Testis (tissue), 3 donors: ENCODE measurements around the gene ZNF205. TPM values are rescaled to one million over a fixed set of nuclear protein-coding genes. Genes with fewer than 3 reads are reported as not detected.

ENCODE experiments used
- DNase-seq: peaks from one replicate; pipeline ENCODE4 v3.0.0-alpha.2; 2019
- H3K27ac ChIP-seq, 2 donors: fragments of 200-600 bp; sonication (generic); one replicate each; pipeline ENCODE4 v1.5.1; 2019
- H3K27me3 ChIP-seq: fragments of 200-600 bp; sonication (generic); one replicate; pipeline ENCODE4 v1.5.1; 2019
- H3K36me3 ChIP-seq: fragments of 200-600 bp; sonication (generic); one replicate; pipeline ENCODE4 v1.5.1; 2017; ENCODE audit warnings: low read depth; ENCODE audit errors: missing control alignments
- H3K4me1 ChIP-seq: fragments of 200-600 bp; sonication (generic); one replicate; pipeline ENCODE4 v1.5.1; 2019
- H3K4me3 ChIP-seq, 2 donors: fragments of 200-600 bp; sonication (generic); one replicate each; pipeline ENCODE4 v1.5.1; 2017 to 2019
- H3K9me3 ChIP-seq: fragments of 200-600 bp; sonication (generic); one replicate; pipeline ENCODE4 v1.5.1; 2017
- POLR2A ChIP-seq: fragments of 450-650 bp; IDR thresholded peaks from one replicate; pipeline ENCODE4 v1.6.1; 2017; ENCODE audit warnings: antibody characterized with exemption, mild to moderate bottlenecking, moderate library complexity
- WGBS, 2 donors: methylation state at CpG; one replicate each; pipeline ENCODE4 v1.1.5; 2018; 5-methylcytosine and 5-hydroxymethylcytosine counted together
- intact Hi-C: fragments of 100-400 bp; cut with DNase I; formaldehyde crosslinking; loops from one replicate; pipeline ENCODE4 v1.15.1; 2023; ENCODE audit warnings: low total_unique reads
- polyA plus RNA-seq: library from polyadenylated mRNA; stranded (reverse); fragments of 350-450 nt; fragmentation: Illumina TruSeq; extraction: RNeasy Lipid Tissue Mini Kit (QIAGEN cat#74804); gene quantifications from one replicate; pipeline ENCODE4 v1.2.3, GENCODE V29; 2014; ENCODE audit warnings: low read depth, low replicate concordance; ENCODE audit not compliant: insufficient read depth
- total RNA-seq, 2 donors: library from RNA; depleted of rRNA; stranded (reverse); fragments of >200 nt; gene quantifications; one replicate each; pipeline ENCODE4 v1.2.3, GENCODE V29; 2016
- TF ChIP-seq, protein P1 (sequence below), 3 experiments: fragments of 450-650 bp in 2 of 3; fragments of 200-600 bp in 1 of 3; sonication (generic) in 1 of 3; IDR thresholded peaks; one replicate each; pipeline ENCODE4 v1.5.1; 2016 to 2019; ENCODE audit warnings: antibody characterized with exemption in 3 of 3, mild to moderate bottlenecking in 2 of 3, moderate library complexity in 1 of 3

Gene ZNF205
- total and polyA plus RNA-seq, 3 donors from 2014 or later, result 5.5 to 19.4 (median 9.8) TPM

DNA sequence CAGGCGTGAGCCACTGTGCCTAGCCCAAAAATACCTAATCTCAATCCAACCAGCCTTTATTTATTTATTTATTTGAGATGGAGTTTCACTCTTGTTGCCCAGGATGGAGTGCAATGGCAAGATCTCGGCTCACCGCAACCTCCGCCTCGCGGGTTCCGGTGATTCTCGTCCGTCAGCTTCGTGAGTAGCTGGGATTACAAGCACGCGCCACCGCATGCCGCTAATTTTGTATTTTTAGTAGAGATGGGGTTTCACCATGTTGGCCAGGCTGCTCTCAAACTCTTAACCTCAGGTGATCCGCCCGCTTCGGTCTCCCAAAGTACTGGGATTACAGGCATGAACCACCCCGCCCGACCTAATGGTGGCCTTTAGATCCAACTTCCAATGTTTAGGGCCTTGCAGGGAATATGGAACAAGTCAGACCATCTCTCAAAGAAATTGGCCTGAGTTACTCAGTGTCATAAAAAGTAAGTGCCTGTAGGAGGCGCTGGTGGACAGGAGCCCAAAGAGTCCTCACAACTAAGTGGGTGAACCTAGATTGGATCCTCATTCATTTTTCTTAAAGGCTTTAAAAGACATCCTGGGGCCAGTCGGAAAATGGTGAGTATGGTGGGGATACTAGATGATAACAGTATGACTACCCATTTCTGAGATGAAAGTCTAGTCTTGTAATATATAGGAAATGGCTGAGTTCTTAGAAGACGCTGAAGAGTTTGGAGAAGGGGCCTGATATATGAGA, 17.9 kb upstream of the ZNF205 start:
- no peak overlapping the region for H3K27ac ChIP-seq
- H3K4me1 ChIP-seq, result no peaks in the 10 kb centered on the region
- WGBS, 2 donors, result 91 to 93% methylated on average over 22 of the region's 22 CpGs
- intact Hi-C loops, result no loop called here
- no peaks in the 10 kb centered on the region for H3K27me3 ChIP-seq
- DNase-seq, result peak; percentile 50
- no peak overlapping the region for H3K4me3 ChIP-seq
- no peaks in the 10 kb centered on the region for H3K9me3 ChIP-seq
- no peaks in the 10 kb centered on the region for H3K36me3 ChIP-seq
- TF ChIP-seq, protein P1, sequence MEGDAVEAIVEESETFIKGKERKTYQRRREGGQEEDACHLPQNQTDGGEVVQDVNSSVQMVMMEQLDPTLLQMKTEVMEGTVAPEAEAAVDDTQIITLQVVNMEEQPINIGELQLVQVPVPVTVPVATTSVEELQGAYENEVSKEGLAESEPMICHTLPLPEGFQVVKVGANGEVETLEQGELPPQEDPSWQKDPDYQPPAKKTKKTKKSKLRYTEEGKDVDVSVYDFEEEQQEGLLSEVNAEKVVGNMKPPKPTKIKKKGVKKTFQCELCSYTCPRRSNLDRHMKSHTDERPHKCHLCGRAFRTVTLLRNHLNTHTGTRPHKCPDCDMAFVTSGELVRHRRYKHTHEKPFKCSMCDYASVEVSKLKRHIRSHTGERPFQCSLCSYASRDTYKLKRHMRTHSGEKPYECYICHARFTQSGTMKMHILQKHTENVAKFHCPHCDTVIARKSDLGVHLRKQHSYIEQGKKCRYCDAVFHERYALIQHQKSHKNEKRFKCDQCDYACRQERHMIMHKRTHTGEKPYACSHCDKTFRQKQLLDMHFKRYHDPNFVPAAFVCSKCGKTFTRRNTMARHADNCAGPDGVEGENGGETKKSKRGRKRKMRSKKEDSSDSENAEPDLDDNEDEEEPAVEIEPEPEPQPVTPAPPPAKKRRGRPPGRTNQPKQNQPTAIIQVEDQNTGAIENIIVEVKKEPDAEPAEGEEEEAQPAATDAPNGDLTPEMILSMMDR (IDR thresholded peaks at IDR 0.05), result peak in 2 of 3 experiments; percentile 39 to 49
- TF ChIP-seq POLR2A, result no peak

DNA sequence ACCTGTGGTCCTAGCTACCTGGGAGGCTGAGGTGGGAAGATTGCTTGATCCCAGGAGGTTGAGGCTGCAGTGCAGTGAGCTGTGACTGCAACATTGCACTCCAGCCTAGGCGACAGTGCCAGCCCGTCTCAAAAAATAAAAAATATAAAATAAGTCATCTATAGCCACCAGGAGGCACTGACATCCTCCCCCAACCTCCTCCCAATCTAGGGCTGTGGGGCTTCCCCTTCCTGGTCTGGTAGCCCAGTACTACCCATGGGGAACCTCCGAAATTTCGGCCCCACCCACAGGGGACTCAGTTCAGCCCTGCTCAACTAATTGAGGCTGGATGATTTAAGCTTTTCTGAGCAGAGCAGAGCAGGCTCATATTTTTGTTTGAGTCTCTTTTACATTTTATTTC, 16.5 kb upstream of the ZNF205 start:
- no peaks in the 10 kb centered on the region for H3K36me3 ChIP-seq
- H3K27me3 ChIP-seq, result no peaks in the 10 kb centered on the region
- no peak for DNase-seq
- TF ChIP-seq, protein P1 (IDR thresholded peaks at IDR 0.05), result no peak
- no peak for TF ChIP-seq POLR2A
- H3K9me3 ChIP-seq, result no peaks in the 10 kb centered on the region
- peaks cover 5% of the 10 kb centered on the region for H3K4me1 ChIP-seq
- WGBS, 2 donors, result 46 to 65% methylated on average over 4 of the region's 4 CpGs
- intact Hi-C loops, result no loop called here
- H3K4me3 ChIP-seq, result no peak overlapping the region
- H3K27ac ChIP-seq, result no peak overlapping the region

- 83 to 94% methylated on average over 6 of the region's 6 CpGs for WGBS, 2 donors
- H3K4me1 ChIP-seq, result peaks cover 5% of the 10 kb centered on the region
- H3K9me3 ChIP-seq, result no peaks in the 10 kb centered on the region
- TF ChIP-seq POLR2A, result no peak
- TF ChIP-seq, protein P1 (IDR thresholded peaks at IDR 0.05), result no peak
- no peaks in the 10 kb centered on the region for H3K27me3 ChIP-seq
- H3K27ac ChIP-seq, result no peak overlapping the region
- DNase-seq, result no peak
- intact Hi-C loops, result no loop called here
- no peaks in the 10 kb centered on the region for H3K36me3 ChIP-seq
- no peak overlapping the region for H3K4me3 ChIP-seq
These were observed 16.0 kb upstream of the ZNF205 start for GRCh38 chr16:3096362-3096761.

DNA sequence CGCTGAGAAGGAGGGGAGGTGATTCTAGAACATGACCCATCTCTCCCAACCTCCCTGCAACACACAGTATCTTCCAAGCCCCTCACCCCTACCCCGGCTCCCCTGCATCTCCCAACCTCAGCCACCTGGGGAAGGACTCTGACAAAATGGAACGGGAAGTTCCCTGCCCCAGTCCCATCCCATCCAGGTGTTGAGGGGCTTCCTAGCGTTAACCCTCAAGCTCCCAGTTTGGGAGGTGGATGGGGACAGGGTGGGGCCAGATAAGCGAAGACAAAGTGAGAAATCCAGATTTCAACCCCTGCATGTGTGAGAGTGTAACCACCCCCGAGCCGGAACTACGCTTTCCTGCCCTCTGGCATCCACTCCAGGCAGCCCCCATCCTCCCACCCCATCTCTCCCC, 15.1 kb upstream of the ZNF205 start:
- no peak for TF ChIP-seq POLR2A
- TF ChIP-seq, protein P1 (IDR thresholded peaks at IDR 0.05), result no peak
- Histone ChIP-seq H3K4me3 (no peak overlapping the region), H3K9me3 (no peaks in the 10 kb centered on the region), H3K4me1 (peaks cover 5% of the 10 kb centered on the region), H3K27me3 (no peaks in the 10 kb centered on the region), H3K36me3 (no peaks in the 10 kb centered on the region), H3K27ac (no peak overlapping the region)
- DNase-seq, result no peak
- intact Hi-C loops, result no loop called here
- 70 to 78% methylated on average over 8 of the region's 8 CpGs for WGBS, 2 donors
